HG03025 (cell line): ENCODE data around the gene VPS52.
"Not testable (repeated sequence)": the region's sequence is repeated elsewhere in the genome, so short reads cannot be mapped to it uniquely, and the experiment has no call there.

Experiments
- ATAC-seq: cut with Tn5 transposase; IDR thresholded peaks from one replicate; pipeline ENCODE4 v1.9.1; 2021; ENCODE audit warnings: mild to moderate bottlenecking, moderate library complexity; ENCODE audit not compliant: unreplicated experiment, low FRiP score

The VPS52 gene

GRCh38 chr6:33304216-33304615 lies 32.5 kb upstream of the VPS52 start:
- no peak for ATAC-seq

DNA sequence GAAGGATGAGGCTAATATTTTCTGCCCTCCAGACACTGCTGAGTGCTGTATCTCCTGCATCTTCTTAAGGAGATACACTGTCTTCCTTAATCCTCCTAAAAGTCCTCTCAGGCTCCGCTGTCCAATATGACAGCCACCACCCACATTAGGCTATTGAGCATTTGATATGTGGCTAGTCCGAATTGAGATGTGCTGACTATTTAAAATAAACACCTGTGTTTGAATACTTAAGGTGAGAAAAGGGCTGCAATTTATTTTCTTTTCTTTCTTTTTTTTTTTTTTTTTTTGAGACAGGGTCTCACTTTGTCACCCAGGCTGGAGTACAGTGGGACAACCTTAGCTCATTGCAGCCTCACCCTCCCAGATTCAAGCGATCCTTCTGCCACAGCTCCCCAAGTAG lies 30.2 kb upstream of the VPS52 start:
- no peak for ATAC-seq

GRCh38 chr6:33299237-33299944 lies 27.7 kb upstream of the VPS52 start:
- peak; percentile 80 for ATAC-seq

- peak; percentile 35 for ATAC-seq
Observed at GRCh38 chr6:33298773-33299236, 27.1 kb upstream of the VPS52 start, which contains the start of gene RGL2. Gene RGL2 (minus strand): TSS chr6:33298942. CDS start chr6:33298610, 332 bp downstream.

DNA sequence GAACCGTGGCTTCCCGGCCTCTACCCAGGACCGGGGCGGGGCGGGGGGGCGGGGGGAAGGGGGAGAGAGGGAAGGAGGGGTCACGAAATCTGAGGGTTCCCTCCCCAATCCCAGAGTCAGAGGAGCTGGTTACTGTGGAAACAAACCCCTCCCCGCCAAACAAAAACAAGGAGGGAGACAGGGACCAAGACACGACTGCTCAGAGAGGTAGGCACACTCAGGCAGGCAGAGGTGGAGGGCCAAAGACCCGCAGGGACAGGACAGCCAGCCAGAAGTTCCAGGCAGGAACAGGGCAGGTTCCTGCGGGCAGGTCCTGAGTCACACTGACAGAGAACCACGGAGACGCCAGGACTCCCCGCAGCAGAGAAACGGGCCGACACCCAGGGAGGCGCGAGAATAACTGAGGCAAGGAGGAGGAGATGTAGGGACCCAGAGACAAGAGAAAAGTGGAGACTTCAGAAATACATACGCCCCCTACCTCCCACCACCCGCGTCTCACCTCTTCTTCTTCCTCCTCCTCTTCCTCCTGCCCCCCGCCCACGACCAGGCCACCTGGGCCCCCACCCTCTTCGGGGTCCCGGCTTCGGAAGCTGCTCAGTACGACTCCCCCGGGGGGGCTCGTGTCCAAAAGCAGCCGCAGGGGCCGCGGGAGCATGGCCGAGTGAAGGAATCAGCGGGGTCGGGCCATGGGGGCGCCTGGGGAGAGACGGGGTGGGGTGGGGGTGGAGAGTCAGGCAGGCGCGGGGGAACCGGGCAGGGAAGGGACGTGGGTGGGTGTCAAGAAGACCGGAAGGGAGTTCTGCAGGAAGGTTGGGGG lies 26.5 kb upstream of the VPS52 start:
- no peak for ATAC-seq

- no peak for ATAC-seq
Observed at GRCh38 chr6:33297406-33297955, 25.8 kb upstream of the VPS52 start.

- no peak for ATAC-seq
Observed at GRCh38 chr6:33296797-33297405, 25.2 kb upstream of the VPS52 start.

DNA sequence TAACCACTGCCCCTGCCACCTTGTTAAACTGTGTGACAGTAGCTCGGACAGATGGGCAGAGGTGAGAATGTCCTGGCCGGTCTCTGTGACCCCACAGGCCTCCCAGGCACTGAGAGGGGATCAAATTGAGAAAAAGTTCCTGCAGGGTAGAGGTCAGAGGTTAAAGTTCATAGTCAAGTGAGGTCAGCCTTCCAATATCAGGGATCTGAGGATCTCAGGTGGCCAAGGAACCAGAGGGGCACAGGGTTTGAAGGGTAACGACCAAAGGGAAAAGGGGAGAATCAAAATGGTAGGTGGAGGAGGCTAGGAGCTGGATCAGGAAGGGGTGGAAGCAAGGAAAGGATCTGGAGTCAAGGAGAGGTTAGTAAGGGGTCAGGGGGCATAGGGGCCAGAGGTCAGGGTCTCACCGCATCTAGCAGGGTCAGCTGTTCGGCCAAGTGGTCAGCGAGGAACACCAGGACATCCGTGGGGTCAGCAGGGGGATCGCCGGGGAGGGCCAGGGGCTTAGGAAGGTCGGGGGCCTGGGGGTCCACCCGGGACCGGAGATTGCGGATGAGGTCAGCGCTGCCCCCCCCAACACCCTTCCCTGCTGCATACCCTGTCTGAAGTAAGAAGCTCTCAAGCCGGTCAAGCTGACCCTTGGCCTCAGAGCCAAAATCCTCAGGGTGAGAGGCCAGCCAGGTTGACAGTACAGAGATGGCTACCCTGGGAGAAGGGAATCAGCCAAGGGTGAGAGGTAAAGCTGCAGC lies 24.1 kb upstream of the VPS52 start:
- no peak for ATAC-seq

DNA sequence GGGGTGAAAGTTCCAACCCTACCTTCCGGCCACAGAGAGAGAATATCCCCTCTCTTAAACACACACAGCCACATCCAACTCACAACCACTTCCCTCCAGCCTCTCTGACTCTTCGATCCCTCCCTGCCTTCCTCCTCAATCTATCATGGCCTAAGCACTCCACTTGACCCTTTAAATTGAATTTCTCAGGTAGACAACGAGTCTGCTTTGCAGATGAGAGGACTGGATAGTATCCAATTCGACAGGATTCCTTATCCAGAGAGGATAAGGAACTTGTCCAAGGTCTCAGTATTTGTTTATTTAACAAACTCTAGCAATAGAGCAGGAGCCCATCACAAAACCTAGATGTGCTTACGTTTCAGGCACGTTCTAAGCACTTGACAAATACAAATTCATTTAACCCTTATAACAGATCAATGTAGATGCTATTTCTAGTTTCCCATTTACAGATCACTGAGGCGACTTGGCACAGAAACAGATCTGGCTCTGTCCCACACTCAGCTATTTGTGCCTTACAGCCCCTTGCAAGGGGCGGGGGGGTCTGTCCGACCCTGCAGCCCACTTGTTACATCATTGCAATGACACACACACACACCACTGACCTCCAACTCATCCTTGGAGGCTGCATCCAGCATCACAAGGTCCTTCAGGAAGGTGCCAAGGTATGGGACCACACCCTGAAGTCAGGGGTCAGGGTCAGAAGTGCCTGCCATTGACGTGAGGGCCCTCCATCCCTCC lies 22.6 kb upstream of the VPS52 start:
- ATAC-seq, result no peak

GRCh38 chr6:33292996-33293682 lies 21.5 kb upstream of the VPS52 start:
- ATAC-seq, result no peak

GRCh38 chr6:33290459-33290858 lies 18.8 kb upstream of the VPS52 start:
- no peak for ATAC-seq

- no peak for ATAC-seq
Observed at GRCh38 chr6:33289784-33290315, 18.2 kb upstream of the VPS52 start.

GRCh38 chr6:33288921-33289783 lies 17.5 kb upstream of the VPS52 start, which contains the start of the genes PFDN6 and WDR46:
Gene PFDN6 (plus strand): TSS chr6:33289601. CDS start chr6:33289857, 256 bp downstream.
Gene WDR46 (minus strand): TSS chr6:33289239. CDS start chr6:33289170, 69 bp downstream.
- ATAC-seq, result peak; percentile 70

GRCh38 chr6:33288141-33288920 lies 16.7 kb upstream of the VPS52 start:
- ATAC-seq, result no peak

DNA sequence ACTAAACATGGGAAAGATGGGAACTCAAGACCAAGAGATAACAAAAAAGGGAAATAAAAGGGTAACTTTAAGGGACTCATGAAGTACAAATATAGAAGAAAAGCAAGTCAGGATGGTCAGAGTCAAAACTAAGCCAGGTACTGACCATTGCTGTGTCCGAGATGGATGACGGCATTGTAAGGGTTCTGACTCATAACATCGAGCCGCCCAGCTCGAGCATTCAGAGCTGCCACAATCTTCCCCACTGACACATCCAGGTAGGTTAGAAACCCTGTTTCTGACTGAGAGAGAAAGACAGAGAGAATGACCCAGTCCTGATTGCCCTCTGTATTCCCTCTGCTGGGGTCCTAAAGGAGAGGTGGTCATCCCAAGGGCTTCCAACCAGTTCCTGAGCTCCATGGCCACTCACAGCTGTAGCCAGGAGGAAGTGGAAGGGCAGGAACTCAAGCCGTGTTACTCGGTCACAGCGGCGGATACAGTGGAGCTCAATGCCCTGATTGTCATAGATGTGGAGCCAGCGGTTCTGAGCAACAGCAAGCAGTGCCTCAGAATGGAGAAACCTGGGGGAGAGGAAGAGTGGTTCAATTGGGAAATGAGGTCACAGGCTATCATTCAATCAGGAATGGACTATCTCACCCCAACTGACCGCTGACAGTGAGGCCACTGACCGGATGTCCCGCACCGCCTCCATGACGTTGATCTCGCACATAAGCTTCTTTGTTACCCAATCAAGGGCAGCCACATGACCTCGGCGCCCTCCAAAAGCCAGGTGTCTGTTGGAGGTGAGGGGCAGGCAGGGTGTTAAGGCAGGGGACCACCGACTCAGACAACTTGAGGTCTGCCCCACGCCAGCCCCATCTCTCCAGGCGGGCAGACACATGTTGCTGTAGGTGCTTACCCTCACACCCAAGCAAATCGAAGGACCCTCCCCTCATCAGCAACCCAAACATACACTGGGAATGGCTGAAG lies 15.6 kb upstream of the VPS52 start:
- ATAC-seq, result no peak

DNA sequence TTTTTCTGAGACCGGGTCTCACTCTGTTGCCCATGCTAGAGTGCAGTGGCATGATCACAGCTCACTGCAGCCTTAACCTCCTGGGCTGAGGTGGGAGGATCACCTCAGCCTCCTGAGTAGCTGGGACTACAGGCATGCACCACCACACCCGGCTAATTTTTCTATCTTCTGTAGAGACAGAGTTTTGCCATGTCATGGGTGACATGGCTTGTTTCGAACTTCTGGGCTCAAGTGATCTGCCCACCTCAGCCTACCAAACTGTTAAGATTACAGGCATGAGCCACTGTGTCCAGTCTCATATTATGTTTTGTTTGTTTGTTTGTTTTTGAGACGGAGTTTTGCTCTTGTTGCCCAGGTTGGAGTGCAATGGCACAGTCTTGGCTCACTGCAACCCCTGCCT lies 13.5 kb upstream of the VPS52 start:
- ATAC-seq, result not testable (repeated sequence)
